HG03280 (cell line): ENCODE measurements around the gene NEK2.
"Not testable (repeated sequence)": the region's sequence is repeated elsewhere in the genome, so short reads cannot be mapped to it uniquely, and the experiment has no call there.

Source experiments
- ATAC-seq: cut with Tn5 transposase; IDR thresholded peaks from one replicate; pipeline ENCODE4 v1.9.1; 2021; ENCODE audit warnings: mild to moderate bottlenecking, moderate library complexity; ENCODE audit not compliant: unreplicated experiment

NEK2 gene

DNA sequence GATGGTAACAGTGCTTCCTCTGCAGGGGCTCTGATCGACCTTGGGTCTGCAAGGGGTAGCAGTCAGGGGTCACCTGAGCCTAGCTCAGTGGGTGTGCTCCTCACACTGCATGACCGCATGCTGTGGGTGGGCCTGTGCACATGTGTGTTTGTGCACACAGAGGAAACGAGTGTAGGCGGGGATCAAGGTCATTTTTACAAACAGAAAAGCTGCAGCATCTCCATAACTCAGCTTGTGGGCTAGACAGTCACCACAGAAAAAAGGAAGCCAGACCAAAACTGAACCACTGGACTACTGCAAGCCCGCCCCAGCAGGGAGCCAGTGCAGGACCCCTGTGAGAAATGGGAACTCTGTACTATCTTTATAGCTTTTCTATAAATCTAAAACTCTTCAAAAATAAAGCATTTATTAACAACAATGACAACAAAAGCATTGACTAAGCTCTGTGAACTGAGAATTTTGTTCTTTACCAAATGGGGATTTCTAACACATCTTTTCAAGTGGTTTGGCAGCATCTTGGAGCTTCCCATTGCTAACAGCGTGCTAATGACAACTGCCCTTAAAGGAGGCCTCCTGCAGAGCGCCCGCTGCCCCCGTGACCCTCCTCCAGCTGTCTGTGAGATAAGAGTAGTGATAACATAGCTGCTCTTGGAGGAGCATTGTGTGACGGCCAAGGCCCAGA is 19.9 kb upstream of the NEK2 start:
- peak; percentile 40 for ATAC-seq

GRCh38 chr1:211693911-211694310 is 18.5 kb upstream of the NEK2 start:
- ATAC-seq: not testable (repeated sequence)

- ATAC-seq: no peak
Measured at GRCh38 chr1:211688421-211688820, 13.0 kb upstream of the NEK2 start.

DNA sequence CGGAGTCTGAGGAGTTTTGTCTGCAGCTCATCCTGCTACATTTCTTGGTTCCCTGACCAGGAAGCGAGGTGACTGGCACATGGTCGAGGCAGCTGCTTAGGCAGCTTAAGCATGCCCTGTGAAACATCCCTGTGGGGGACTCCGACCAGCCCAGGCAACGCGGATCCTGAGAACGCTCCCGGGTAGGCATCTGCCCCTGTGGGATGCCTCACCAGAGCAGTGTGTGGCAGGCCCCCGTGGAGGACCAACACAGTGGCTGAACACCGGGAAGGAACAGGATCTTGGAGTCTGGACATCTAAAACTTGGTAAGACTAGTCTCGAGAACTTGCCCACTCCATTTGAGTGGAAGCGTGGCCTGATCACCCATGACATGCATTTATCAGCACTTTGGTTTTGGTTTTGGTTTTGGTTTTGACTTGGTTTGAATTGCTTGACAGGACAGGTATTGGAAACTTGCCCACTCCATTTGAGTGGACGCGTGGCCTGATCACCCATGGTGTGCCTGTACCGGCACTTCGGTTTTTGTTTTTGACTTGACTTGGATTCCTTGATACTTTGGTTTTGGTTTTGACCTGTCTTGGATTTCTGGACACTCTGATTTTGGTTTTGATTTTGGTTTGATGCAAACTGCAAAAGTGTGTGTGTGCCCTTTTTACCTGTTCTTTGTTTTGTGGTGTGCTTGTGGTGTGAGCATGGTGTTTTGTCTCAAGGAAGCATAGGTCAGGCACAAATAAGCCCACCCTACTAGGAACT is 12.2 kb upstream of the NEK2 start:
- ATAC-seq: no peak

GRCh38 chr1:211685823-211686222 is 10.4 kb upstream of the NEK2 start:
- ATAC-seq: no peak

DNA sequence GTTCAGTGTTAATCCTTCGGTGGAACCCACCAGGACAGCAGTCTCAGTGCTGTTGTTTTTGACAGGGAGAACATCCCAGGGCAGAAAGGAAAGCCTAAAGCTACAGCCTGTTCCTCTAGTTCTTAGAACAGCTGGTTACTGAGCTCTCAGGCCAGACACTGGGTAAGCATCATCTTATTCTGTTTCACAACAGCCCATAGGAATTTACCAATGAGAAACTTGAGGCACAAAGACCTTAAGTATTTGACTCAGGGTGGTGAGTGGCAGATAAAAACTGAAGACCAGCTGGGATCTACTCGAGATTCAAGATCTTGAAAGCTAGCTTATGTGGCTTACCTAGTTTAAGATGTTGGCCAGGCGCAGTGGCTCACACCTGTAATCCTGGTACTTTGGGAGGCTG is 9.4 kb upstream of the NEK2 start:
- no peak for ATAC-seq

DNA sequence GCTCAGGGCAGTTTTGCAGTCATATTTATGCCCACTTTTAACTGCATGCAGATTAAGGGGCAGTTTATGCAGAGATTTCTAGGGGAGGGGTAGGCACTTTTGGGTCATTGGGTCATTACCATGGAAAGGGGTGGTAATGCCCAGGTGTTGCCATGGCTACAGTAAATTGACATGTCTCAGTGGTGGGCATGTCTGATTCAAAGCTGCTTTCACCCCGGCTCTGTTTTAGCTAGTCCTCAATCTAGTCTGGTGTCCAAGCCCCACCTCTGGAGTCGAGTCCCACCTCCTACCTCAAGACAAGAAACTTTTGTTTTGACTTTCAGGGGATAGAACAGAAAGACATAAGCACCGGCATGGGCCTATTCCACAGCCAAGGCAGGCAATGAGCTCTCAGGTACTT is 8.9 kb upstream of the NEK2 start:
- no peak for ATAC-seq

DNA sequence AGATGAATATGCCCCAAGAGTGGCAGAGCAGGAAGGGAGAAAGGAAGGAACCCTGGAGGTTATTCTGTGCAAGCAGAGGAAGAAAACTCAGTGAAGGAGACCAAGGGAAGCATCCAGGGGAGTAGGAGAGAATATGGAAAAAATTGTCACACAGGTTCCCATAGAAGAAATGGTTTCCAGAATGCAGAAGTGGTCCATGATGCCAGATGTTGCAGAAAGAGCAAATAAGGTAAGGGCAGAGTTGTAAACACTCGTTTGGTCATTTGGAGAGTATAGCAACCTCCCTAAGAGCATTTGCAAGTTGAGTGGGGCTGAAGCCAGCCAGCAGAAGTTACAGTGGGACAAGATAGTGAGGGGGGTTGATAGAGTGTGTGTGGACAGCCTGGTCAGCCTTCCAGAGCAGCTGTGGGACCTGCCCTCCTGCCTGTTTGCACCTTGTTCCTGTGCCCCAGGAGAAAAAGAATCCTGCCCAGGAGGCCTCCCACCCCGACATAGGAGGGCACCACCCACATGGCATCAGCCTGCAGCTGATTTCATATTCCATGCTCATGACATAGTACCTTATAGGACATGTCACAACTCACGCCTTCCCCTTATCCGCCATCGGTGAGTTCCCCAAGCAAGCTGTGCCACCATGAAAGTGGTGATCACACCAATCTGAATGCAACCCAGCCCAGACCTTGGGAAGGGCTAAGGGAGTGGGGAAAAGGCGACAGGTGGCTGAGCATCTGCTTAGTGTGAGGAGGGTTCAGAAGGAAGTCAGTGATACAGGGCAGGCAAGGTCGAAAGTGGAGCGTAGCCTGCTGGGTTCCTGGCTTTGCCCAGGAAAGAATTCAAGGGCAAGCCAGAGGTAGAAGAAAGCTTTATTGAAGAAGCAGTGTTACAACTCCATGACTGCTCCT is 8.2 kb upstream of the NEK2 start:
- ATAC-seq: no peak

DNA sequence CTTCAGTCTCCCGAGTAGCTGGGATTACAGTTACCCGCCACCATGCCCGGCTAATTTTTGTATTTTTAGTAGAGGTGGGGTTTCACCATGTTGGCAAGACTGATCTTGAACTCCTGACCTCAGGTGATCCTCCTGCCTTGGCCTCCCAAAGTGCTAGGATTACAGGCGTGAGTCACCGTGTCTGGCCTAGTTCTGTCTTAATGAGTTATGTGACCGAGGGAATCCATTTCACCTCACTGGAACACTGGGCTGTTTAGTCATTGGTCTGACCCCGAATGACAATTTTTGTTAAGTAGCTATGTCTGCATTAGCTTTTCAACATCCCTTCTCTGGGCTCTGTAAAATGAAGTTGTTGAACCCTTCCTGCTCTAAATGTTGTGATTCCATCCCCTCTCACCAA is 6.8 kb upstream of the NEK2 start:
- not testable (repeated sequence) for ATAC-seq

- peak; percentile 84 for ATAC-seq
Measured at GRCh38 chr1:211680752-211681327, 5.4 kb upstream of the NEK2 start.

GRCh38 chr1:211677659-211678058 is 2.2 kb upstream of the NEK2 start:
- ATAC-seq: peak; percentile 22

GRCh38 chr1:211676761-211677160 is 1.3 kb upstream of the NEK2 start:
- ATAC-seq: no peak

- ATAC-seq: no peak
Measured at GRCh38 chr1:211676106-211676583, 724 bp upstream of the NEK2 start.

- ATAC-seq: no peak
Measured at GRCh38 chr1:211667065-211667617, 8.3 kb downstream of the NEK2 start.

GRCh38 chr1:211660718-211661222 is 14.7 kb downstream of the NEK2 start:
- ATAC-seq: no peak

- ATAC-seq: no peak
Measured at GRCh38 chr1:211656728-211657127, 18.7 kb downstream of the NEK2 start.

GRCh38 chr1:211654838-211655787 is 20.3 kb downstream of the NEK2 start:
- ATAC-seq: peak; percentile 86

GRCh38 chr1:211653959-211654496 is 21.4 kb downstream of the NEK2 start:
- no peak for ATAC-seq

GRCh38 chr1:211653293-211653692 is 22.1 kb downstream of the NEK2 start:
- ATAC-seq: no peak
